CD14-positive monocyte (primary cell): ENCODE data around the gene TNFSF4. TPM values are rescaled to one million over a fixed set of nuclear protein-coding genes. Genes with fewer than 3 reads are reported as not detected.

Experiments used
- DNase-seq, 3 donors: peaks; one replicate each; pipeline ENCODE4 v3.0.0-alpha.2; 2011 to 2022
- H2AFZ ChIP-seq: 2 replicates; pipeline ENCODE4 v1.6.0; 2012; ENCODE audit warnings: mild to moderate bottlenecking, low read depth, low read length, inconsistent platforms; ENCODE audit not compliant: insufficient read depth, poor library complexity, severe bottlenecking
- H3K27ac ChIP-seq, 2 donors: 1 replicate in 1 of 2; 2 replicates in 1 of 2; pipeline ENCODE4 v1.5.1; 2012 to 2013; ENCODE audit warnings: low read length in 2 of 2, control low read depth in 1 of 2, inconsistent platforms in 1 of 2, low read depth in 1 of 2, mild to moderate bottlenecking in 1 of 2
- H3K27me3 ChIP-seq, 2 donors: one replicate each; pipeline versions ENCODE4 v1.6.0 to v1.6.1; 2011 to 2013; ENCODE audit warnings: low read length in 2 of 2; ENCODE audit not compliant: control insufficient read depth in 2 of 2, insufficient read depth in 2 of 2
- H3K36me3 ChIP-seq, 2 donors: replicated peaks in 1 of 2; 1 replicate in 1 of 2; 2 replicates in 1 of 2; pipeline versions ENCODE4 v1.5.1 to v1.6.1; 2012 to 2013; ENCODE audit warnings: low read length in 2 of 2, control low read depth in 1 of 2, inconsistent platforms in 1 of 2, mild to moderate bottlenecking in 1 of 2; ENCODE audit not compliant: insufficient read depth in 2 of 2, control insufficient read depth in 1 of 2
- H3K4me1 ChIP-seq, 2 donors: 1 replicate in 1 of 2; 2 replicates in 1 of 2; pipeline versions ENCODE4 v1.5.1 to v1.6.1; 2012 to 2013; ENCODE audit warnings: low read length in 2 of 2, control low read depth in 1 of 2, inconsistent platforms in 1 of 2, mild to moderate bottlenecking in 1 of 2, moderate library complexity in 1 of 2; ENCODE audit not compliant: insufficient read depth in 2 of 2, control insufficient read depth in 1 of 2
- H3K4me2 ChIP-seq: replicated peaks from 2 replicates; pipeline ENCODE3; 2012; ENCODE audit warnings: low read length, moderate library complexity, mild to moderate bottlenecking; ENCODE audit not compliant: poor library complexity, severe bottlenecking; ENCODE audit errors: extremely low read depth
- H3K4me3 ChIP-seq, 3 experiments: fragments of 200-600 bp in 1 of 3; sonication (generic) in 1 of 3; replicated peaks in 1 of 3; 1 replicate in 2 of 3; 2 replicates in 1 of 3; pipeline ENCODE4 v1.5.1; 2011 to 2013; ENCODE audit warnings: low read length in 3 of 3, mild to moderate bottlenecking in 3 of 3, control low read depth in 2 of 3, low read depth in 2 of 3, inconsistent platforms in 1 of 3, moderate library complexity in 1 of 3
- H3K79me2 ChIP-seq: 2 replicates; pipeline ENCODE4 v1.6.0; 2012; ENCODE audit warnings: mild to moderate bottlenecking, control low read depth, inconsistent platforms, low read length, moderate library complexity; ENCODE audit not compliant: insufficient read depth
- H3K9ac ChIP-seq: 2 replicates; pipeline ENCODE4 v1.6.0; 2017; ENCODE audit warnings: low read length, mild to moderate bottlenecking; ENCODE audit not compliant: insufficient read depth, poor library complexity, severe bottlenecking
- H3K9me3 ChIP-seq, 2 donors: replicated peaks in 1 of 2; 1 replicate in 1 of 2; 2 replicates in 1 of 2; pipeline versions ENCODE4 v1.5.1 to v1.6.1; 2012 to 2013; ENCODE audit warnings: low read length in 2 of 2, control low read depth in 1 of 2; ENCODE audit not compliant: control insufficient read depth in 1 of 2, insufficient read depth in 1 of 2
- H4K20me1 ChIP-seq: 2 replicates; pipeline ENCODE4 v1.6.0; 2012; ENCODE audit warnings: mild to moderate bottlenecking, low read length, control low read depth, moderate library complexity; ENCODE audit not compliant: insufficient read depth
- H3K27ac Mint-ChIP-seq, 7 donors: one replicate each; pipeline ENCODE4 v1.8.0; 2020; ENCODE audit warnings: mild to moderate bottlenecking in 7 of 7, mixed read lengths in 7 of 7, moderate library complexity in 6 of 7, inconsistent platforms in 2 of 7
- H3K27me3 Mint-ChIP-seq, 3 donors: one replicate each; pipeline ENCODE4 v1.8.0; 2021 to 2022; ENCODE audit warnings: low read depth in 3 of 3, mild to moderate bottlenecking in 3 of 3, mixed read lengths in 3 of 3, moderate library complexity in 3 of 3, inconsistent platforms in 1 of 3
- H3K36me3 Mint-ChIP-seq, 2 donors: one replicate each; pipeline ENCODE4 v1.8.0; 2020; ENCODE audit warnings: mixed read lengths in 2 of 2, inconsistent platforms in 1 of 2, mild to moderate bottlenecking in 1 of 2
- H3K4me1 Mint-ChIP-seq: one replicate; pipeline ENCODE4 v1.8.0; 2020; ENCODE audit warnings: mild to moderate bottlenecking, mixed read lengths
- H3K4me3 Mint-ChIP-seq, 2 donors: one replicate each; pipeline ENCODE4 v1.8.0; 2020; ENCODE audit warnings: mild to moderate bottlenecking in 2 of 2, mixed read lengths in 2 of 2, moderate library complexity in 1 of 2
- H3K9me3 Mint-ChIP-seq, 7 donors: one replicate each; pipeline ENCODE4 v1.8.0; 2020 to 2022; ENCODE audit warnings: mixed read lengths in 7 of 7, mild to moderate bottlenecking in 6 of 7, moderate library complexity in 6 of 7, inconsistent platforms in 2 of 7
- CTCF ChIP-seq: fragments of 200-600 bp; IDR thresholded peaks from one replicate; pipeline ENCODE4 v1.8.0; 2022; ENCODE audit warnings: antibody characterized with exemption, mild to moderate bottlenecking
- WGBS: methylation state at CpG from one replicate; pipeline ENCODE4 v1.1.5; 2013; ENCODE audit warnings: missing lambda C conversion rate; ENCODE audit not compliant: insufficient coverage; 5-methylcytosine and 5-hydroxymethylcytosine counted together
- intact Hi-C, 2 donors: fragments of 100-400 bp; cut with micrococcal nuclease; formaldehyde crosslinking; loops; one replicate each; pipeline versions ENCODE4 v1.15.0 to v1.15.1; 2023
- polyA plus RNA-seq, 3 donors: library from polyadenylated mRNA; depleted of rRNA in 1 of 3; unstranded in 2 of 3; stranded (reverse) in 1 of 3; fragments of 300-500 nt in 2 of 3; fragments of >200 nt in 1 of 3; fragmentation: Illumina TruSeq in 2 of 3; gene quantifications; 1 replicate in 2 of 3; 2 replicates in 1 of 3; pipeline ENCODE4 v1.2.3, GENCODE V29; 2012 to 2021

TNFSF4 gene
- polyA plus RNA-seq, 3 donors = 0.21 to 0.40 (median 0.38) TPM

GRCh38 chr1:173171152-173171551, 36.0 kb downstream of the TNFSF4 start:
- Mint-ChIP-seq H3K27me3 (peaks cover 0 to 1% (median 0%) of the 10 kb centered on the region in 3 donors), H3K4me1 (peaks cover 7% of the 10 kb centered on the region), H3K36me3 (peaks cover 0 to 3% of the 10 kb centered on the region in 2 donors), H3K27ac (no peak overlapping the region), H3K9me3 (peaks cover 25 to 43% (median 38%) of the 10 kb centered on the region in 7 donors), H3K4me3 (no peak overlapping the region)
- peaks cover 27 to 42% of the 10 kb centered on the region in 2 donors for H3K9me3 ChIP-seq
- no peak overlapping the region for H3K9ac ChIP-seq
- no peak for TF ChIP-seq CTCF
- H3K4me2 ChIP-seq = no peak overlapping the region
- no peaks in the 10 kb centered on the region for H3K36me3 ChIP-seq
- H3K79me2 ChIP-seq = no peaks in the 10 kb centered on the region
- H3K4me3 ChIP-seq = no peak overlapping the region
- H3K4me1 ChIP-seq = no peaks in the 10 kb centered on the region
- no peak overlapping the region for H3K27ac ChIP-seq
- no peaks in the 10 kb centered on the region for H3K27me3 ChIP-seq
- intact Hi-C loops = no loop called here
- H2AFZ ChIP-seq = no peak overlapping the region
- no peaks in the 10 kb centered on the region for H4K20me1 ChIP-seq
- WGBS = 100% methylated on average over 1 of the region's 2 CpGs
- DNase-seq = no peak

- Histone ChIP-seq H3K4me2 (no peak overlapping the region), H3K4me1 (no peaks in the 10 kb centered on the region), H3K9ac (no peak overlapping the region), H4K20me1 (no peaks in the 10 kb centered on the region), H3K36me3 (no peaks in the 10 kb centered on the region), H3K4me3 (no peak overlapping the region), H2AFZ (no peak overlapping the region), H3K27ac (no peak overlapping the region), H3K79me2 (no peaks in the 10 kb centered on the region), H3K27me3 (no peaks in the 10 kb centered on the region), H3K9me3 (peaks cover 21 to 31% of the 10 kb centered on the region in 2 donors)
- intact Hi-C loops = no loop called here
- Mint-ChIP-seq H3K4me1 (no peaks in the 10 kb centered on the region), H3K36me3 (peaks cover 0 to 2% of the 10 kb centered on the region in 2 donors), H3K27me3 (no peaks in the 10 kb centered on the region), H3K4me3 (no peak overlapping the region), H3K9me3 (peaks cover 21 to 34% (median 30%) of the 10 kb centered on the region in 7 donors), H3K27ac (no peak overlapping the region)
- WGBS = no CpG with 5 or more reads among the region's 2 CpGs
- no peak for TF ChIP-seq CTCF
- DNase-seq = no peak
Observed at GRCh38 chr1:173168941-173169340, 38.2 kb downstream of the TNFSF4 start.
